ENCODE measurements around the gene KRT27. TPM values are rescaled to one million over a fixed set of nuclear protein-coding genes. Genes with fewer than 3 reads are reported as not detected.

Gene KRT27
- total and polyA plus RNA-seq, 2 experiments from 2014 or later: not detected

- Histone ChIP-seq H3K27ac (ENCODE audit: low read depth) (no peak overlapping the region), H3K27me3 (ENCODE audit: insufficient read depth) (no peaks in the 10 kb centered on the region), H3K4me1 (ENCODE audit: insufficient read depth) (no peaks in the 10 kb centered on the region), H2AFZ (no peak overlapping the region), H3K4me3 (no peak overlapping the region), H3F3A (replicated peaks; ENCODE audit: low read depth) (no peaks in the 10 kb centered on the region), H4K20me1 (replicated peaks; ENCODE audit: insufficient read depth) (no peaks in the 10 kb centered on the region), H3K36me3 (ENCODE audit: insufficient read depth) (no peaks in the 10 kb centered on the region), H3K4me2 (no peak overlapping the region), H3K79me2 (replicated peaks; ENCODE audit: insufficient read depth) (no peaks in the 10 kb centered on the region), H3K9me2 (ENCODE audit: insufficient read depth) (no peaks in the 10 kb centered on the region)
- no peaks in the 10 kb centered on the region for H3K4me1 Mint-ChIP-seq
- no peaks in the 10 kb centered on the region for H3K36me3 Mint-ChIP-seq (ENCODE audit: low read depth)
- no peaks in the 10 kb centered on the region for H3K27me3 Mint-ChIP-seq (ENCODE audit: insufficient read depth, low read depth, poor library complexity)
- no peak overlapping the region for H3K4me3 Mint-ChIP-seq
- no peak for TF ChIP-seq ZNF331 (CRISPR knock-in tag; IDR thresholded peaks at IDR 0.05; ENCODE audit: low read depth)
- no peak for ATAC-seq
- no peak for DNase-seq (ENCODE audit: low spot score)
- H3K27ac Mint-ChIP-seq: no peak overlapping the region
- H3K9me3 Mint-ChIP-seq: peaks cover 8% of the 10 kb centered on the region; the same call in 2 of the 3 replicates
Observed at GRCh38 chr17:40735016-40735415, 47.3 kb downstream of the KRT27 start.

DNA sequence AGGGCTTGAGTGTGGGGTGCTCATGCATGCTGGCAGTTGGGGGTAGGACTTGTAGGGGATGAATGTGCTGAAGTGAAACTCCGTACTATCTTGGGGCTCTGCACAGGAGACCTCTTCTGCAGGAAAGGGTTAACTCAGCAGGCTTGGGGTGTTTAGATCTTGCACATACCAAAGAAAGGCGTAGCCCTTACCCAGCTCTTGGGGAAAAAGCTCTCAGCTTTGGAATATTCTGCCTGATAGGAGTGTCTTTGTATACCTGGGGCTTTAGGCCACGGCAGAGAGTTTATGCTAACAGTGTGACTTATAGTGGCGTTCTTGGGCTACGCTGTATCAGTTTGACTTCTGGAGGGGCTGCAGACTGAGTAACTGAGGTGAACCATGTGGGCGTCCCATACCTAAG is 48.3 kb downstream of the KRT27 start:
- no peaks in the 10 kb centered on the region for H3K27me3 ChIP-seq (ENCODE audit: insufficient read depth)
- H3K27ac ChIP-seq (ENCODE audit: low read depth): no peak overlapping the region
- H3K9me3 Mint-ChIP-seq: peaks cover 8% of the 10 kb centered on the region; the same call in 2 of the 3 replicates
- H3F3A ChIP-seq (replicated peaks; ENCODE audit: low read depth): no peaks in the 10 kb centered on the region
- H3K27ac Mint-ChIP-seq: no peak overlapping the region
- no peaks in the 10 kb centered on the region for H3K4me1 ChIP-seq (ENCODE audit: insufficient read depth)
- no peak overlapping the region for H2AFZ ChIP-seq
- H3K79me2 ChIP-seq (replicated peaks; ENCODE audit: insufficient read depth): no peaks in the 10 kb centered on the region
- H3K9me2 ChIP-seq (ENCODE audit: insufficient read depth): no peaks in the 10 kb centered on the region
- no peaks in the 10 kb centered on the region for H4K20me1 ChIP-seq (replicated peaks; ENCODE audit: insufficient read depth)
- no peak overlapping the region for H3K4me3 Mint-ChIP-seq
- ATAC-seq (no peak), DNase-seq (ENCODE audit: low spot score) (no peak)
- no peaks in the 10 kb centered on the region for H3K36me3 ChIP-seq (ENCODE audit: insufficient read depth)
- H3K4me1 Mint-ChIP-seq: no peaks in the 10 kb centered on the region
- no peaks in the 10 kb centered on the region for H3K27me3 Mint-ChIP-seq (ENCODE audit: insufficient read depth, low read depth, poor library complexity)
- no peak overlapping the region for H3K4me3 ChIP-seq
- TF ChIP-seq NANOG (IDR thresholded peaks at IDR 0.05; ENCODE audit: borderline replicate concordance) (no peak), ZNF462 (CRISPR knock-in tag; IDR thresholded peaks at IDR 0.05) (no peak), STAT1 (IDR thresholded peaks at IDR 0.05; ENCODE audit: unreplicated experiment) (no peak), EZH2phosphoT487 (IDR thresholded peaks at IDR 0.05; ENCODE audit: unreplicated experiment) (no peak), ETS1 (IDR thresholded peaks at IDR 0.05) (no peak), EZH2 (IDR thresholded peaks at IDR 0.05; ENCODE audit: low read depth, unreplicated experiment) (no peak), ZNF114 (CRISPR knock-in tag; IDR thresholded peaks at IDR 0.05) (no peak)
- TF ChIP-seq, protein P1, sequence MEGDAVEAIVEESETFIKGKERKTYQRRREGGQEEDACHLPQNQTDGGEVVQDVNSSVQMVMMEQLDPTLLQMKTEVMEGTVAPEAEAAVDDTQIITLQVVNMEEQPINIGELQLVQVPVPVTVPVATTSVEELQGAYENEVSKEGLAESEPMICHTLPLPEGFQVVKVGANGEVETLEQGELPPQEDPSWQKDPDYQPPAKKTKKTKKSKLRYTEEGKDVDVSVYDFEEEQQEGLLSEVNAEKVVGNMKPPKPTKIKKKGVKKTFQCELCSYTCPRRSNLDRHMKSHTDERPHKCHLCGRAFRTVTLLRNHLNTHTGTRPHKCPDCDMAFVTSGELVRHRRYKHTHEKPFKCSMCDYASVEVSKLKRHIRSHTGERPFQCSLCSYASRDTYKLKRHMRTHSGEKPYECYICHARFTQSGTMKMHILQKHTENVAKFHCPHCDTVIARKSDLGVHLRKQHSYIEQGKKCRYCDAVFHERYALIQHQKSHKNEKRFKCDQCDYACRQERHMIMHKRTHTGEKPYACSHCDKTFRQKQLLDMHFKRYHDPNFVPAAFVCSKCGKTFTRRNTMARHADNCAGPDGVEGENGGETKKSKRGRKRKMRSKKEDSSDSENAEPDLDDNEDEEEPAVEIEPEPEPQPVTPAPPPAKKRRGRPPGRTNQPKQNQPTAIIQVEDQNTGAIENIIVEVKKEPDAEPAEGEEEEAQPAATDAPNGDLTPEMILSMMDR (conservative IDR thresholded peaks at IDR 0.05; ENCODE audit: low read depth in 2 of 2): no peak
- H3K4me2 ChIP-seq: no peak overlapping the region
- H3K36me3 Mint-ChIP-seq (ENCODE audit: low read depth): no peaks in the 10 kb centered on the region
